Kidney epithelial cell (primary cell): ENCODE results near the gene MCM5. TPM values are rescaled to one million over a fixed set of nuclear protein-coding genes. Genes with fewer than 3 reads are reported as not detected.

Experiments
- DNase-seq: peaks from one replicate; pipeline ENCODE4 v3.0.0-alpha.2; 2010; ENCODE audit warnings: low read depth
- H3K27me3 ChIP-seq: 2 replicates; pipeline ENCODE4 v1.6.0; 2011; ENCODE audit warnings: low read length; ENCODE audit not compliant: control insufficient read depth, insufficient read depth
- H3K36me3 ChIP-seq: 2 replicates; pipeline ENCODE4 v1.5.1; 2011; ENCODE audit warnings: low read length; ENCODE audit not compliant: control insufficient read depth, insufficient read depth
- H3K4me3 ChIP-seq: 2 replicates; pipeline ENCODE4 v1.5.1; 2011; ENCODE audit warnings: low read depth, mild to moderate bottlenecking, control low read depth, low read length
- total RNA-seq: library from RNA; depleted of rRNA; stranded (reverse); fragments of >200 nt; gene quantifications from 2 replicates; pipeline ENCODE4 v1.2.3, GENCODE V29; 2015
- TF ChIP-seq, protein P1 (sequence below): IDR thresholded peaks from 2 replicates; pipeline ENCODE4 v1.5.1; 2011; ENCODE audit warnings: mild to moderate bottlenecking, moderate library complexity, low read length, control low read depth, inconsistent platforms; ENCODE audit not compliant: insufficient read depth, poor library complexity, severe bottlenecking

MCM5 gene
- total RNA-seq, 1 donor from 2014 or later: 34.6 TPM

DNA sequence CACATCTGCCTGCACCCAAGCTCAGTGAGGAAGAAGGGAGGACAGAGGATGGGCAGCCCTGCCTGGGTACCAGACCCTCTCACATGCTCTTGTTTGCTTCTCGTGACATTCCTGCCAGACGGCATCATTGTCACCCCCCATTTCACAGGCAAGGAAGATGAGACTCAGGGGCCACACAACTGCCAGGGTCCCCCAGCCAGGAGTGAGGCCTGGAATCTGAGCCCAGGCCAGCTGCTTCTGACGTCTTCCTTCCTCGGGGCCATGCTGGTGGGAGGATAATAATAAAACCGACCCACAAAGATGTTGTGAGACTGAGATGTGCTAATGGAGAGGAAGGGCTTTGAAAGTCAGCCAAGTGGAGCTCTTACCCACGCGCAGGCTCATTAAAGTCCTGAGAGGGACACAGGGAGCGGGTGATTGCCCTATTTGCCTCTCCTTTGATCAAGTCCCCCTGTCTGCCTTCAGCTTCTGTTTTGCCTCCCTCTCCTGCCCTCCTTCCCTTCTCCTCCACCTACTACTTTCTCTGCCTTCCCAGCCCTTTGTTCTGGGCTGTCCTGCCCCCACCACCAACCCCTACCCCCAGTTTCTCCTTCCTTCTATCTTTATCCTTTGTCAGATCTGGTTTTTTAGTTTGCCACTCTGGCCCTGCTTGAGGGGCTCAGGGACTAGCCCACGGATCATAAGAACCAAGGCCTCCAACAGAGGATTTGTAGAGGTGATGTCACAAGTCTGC lies 62.7 kb downstream of the MCM5 start:
- TF ChIP-seq, protein P1, sequence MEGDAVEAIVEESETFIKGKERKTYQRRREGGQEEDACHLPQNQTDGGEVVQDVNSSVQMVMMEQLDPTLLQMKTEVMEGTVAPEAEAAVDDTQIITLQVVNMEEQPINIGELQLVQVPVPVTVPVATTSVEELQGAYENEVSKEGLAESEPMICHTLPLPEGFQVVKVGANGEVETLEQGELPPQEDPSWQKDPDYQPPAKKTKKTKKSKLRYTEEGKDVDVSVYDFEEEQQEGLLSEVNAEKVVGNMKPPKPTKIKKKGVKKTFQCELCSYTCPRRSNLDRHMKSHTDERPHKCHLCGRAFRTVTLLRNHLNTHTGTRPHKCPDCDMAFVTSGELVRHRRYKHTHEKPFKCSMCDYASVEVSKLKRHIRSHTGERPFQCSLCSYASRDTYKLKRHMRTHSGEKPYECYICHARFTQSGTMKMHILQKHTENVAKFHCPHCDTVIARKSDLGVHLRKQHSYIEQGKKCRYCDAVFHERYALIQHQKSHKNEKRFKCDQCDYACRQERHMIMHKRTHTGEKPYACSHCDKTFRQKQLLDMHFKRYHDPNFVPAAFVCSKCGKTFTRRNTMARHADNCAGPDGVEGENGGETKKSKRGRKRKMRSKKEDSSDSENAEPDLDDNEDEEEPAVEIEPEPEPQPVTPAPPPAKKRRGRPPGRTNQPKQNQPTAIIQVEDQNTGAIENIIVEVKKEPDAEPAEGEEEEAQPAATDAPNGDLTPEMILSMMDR: no peak
- no peaks in the 10 kb centered on the region for H3K36me3 ChIP-seq
- peaks cover 7% of the 10 kb centered on the region for H3K27me3 ChIP-seq
- DNase-seq: no peak
- H3K4me3 ChIP-seq: no peak overlapping the region

DNA sequence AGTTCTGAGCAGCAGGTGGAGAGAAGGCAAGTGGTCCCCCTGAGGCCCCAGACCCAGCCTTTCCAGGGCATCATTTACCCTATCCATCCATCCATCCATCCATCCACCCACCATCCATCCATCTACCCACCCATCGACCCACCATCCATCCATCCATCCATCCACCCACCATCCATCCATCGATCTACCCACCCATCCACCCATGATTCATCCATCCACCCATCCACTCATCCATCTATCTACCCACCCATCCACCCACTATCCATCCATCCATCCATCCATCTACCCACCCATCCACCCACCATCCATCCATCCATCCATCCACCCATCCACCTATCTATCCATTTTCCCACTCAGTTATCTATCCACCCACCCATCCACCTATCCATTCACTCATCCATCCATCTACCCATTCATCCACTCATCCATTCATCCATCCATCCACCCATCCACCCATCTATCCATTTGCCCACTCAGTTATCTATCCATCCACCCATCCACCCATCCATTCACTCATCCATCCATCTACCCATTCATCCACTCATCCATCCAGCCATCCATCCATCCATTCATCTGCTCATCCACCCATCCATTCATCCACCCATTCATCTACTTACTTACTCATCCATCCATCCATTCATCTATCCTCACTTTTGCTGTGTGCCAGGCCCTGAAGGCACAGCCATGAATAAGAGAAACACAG lies 63.4 kb downstream of the MCM5 start:
- TF ChIP-seq, protein P1: no peak
- no peak for DNase-seq
- Histone ChIP-seq H3K27me3 (peaks cover 7% of the 10 kb centered on the region), H3K36me3 (no peaks in the 10 kb centered on the region), H3K4me3 (no peak overlapping the region)

DNA sequence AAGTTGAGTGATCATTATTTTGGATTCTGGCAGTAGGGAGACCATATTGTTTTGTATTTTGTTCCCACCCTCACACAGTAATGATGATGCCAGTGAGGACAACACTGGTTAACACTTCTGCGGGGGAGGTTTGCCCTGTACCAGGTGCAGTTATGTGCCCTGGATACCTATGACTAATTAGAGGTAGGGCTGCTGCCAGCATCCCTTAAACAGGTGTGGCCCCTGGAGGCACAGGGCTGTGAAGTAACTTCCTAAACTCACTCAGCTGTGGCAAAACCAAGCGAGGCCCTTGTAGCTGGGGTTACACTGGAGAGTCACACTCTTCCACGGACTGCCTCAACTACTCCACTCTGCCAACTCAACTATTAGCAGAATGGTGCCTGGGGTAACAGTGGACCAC lies 64.5 kb downstream of the MCM5 start:
- no peak overlapping the region for H3K4me3 ChIP-seq
- TF ChIP-seq, protein P1: no peak
- H3K27me3 ChIP-seq: peaks cover 4% of the 10 kb centered on the region
- no peak for DNase-seq
- H3K36me3 ChIP-seq: no peaks in the 10 kb centered on the region

DNA sequence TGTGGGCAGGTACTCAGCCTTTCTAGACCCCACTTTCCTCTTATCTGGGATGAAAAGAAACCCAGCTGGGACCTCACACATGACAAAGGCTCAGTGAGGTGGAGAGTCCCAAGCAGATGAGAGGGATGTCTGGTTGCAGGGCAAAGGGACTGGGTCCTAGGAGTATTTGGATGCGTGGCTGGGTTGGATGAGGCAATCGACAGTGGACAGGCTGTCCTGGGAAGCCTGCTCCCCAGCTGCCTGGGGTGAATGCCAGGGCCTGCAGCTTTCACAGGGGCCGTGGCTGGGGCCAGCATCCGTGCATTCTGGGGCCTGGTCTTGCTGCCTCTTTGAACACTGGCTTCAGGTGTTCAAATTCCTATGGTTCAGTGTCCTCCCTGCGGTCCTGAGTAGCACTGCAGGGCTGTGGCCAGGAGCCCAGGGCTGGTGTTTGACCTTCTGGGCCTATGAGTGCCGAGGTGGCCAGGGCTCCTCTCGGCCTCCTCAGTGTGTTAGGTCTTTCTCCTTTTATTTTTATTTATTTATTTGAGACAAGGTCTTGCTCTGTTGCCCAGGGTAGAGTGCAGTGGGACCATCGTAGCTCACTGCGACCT lies 65.3 kb downstream of the MCM5 start:
- Histone ChIP-seq H3K27me3 (peaks cover 3% of the 10 kb centered on the region), H3K4me3 (no peak overlapping the region), H3K36me3 (no peaks in the 10 kb centered on the region)
- DNase-seq: no peak
- TF ChIP-seq, protein P1: no peak

DNA sequence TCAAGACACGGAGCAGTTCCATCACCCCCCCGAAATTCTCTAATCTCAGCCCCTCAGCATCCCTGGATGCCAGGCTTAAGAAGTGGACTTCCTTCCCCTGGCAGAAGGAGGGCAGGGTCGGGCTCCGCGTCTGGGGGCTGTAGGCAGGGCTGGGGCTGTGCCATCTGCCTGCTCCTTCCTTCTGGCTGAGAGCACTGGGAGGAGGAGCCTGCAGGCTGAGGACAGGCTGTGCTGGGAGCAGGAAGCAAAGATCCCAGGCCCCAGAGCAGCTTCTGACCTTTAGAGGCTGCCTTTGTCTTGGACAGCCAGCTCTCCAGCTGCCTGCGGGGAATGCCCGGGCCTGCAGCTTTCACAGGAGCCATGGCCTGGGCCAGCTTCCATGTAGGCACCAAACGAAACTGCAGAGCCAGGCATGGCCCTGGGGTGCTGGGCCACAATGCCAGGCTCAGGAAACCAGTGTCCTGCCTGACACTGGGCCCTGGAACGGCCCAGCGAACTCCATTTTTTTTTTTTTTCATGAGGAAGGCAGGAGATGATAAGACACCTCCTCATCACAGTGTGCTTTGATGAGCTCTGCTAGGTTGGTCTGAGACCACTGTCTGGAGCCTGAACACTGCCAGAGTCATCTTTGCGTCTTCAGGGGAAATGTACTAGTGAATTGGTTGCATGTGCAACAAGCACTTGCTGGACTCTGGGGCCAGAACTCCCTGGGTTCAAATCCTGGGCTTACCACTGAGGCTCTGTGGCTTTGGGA lies 67.9 kb downstream of the MCM5 start:
- peaks cover 3% of the 10 kb centered on the region for H3K27me3 ChIP-seq
- TF ChIP-seq, protein P1: no peak
- no peak overlapping the region for H3K4me3 ChIP-seq
- H3K36me3 ChIP-seq: no peaks in the 10 kb centered on the region
- DNase-seq: no peak
